Omental fat pad (tissue), 4 donors: ENCODE data around the gene TMEM100. TPM values are rescaled to one million over a fixed set of nuclear protein-coding genes. Genes with fewer than 3 reads are reported as not detected.

ENCODE experiments used
- ATAC-seq: fragments of 150-250 bp; one replicate; pipeline ENCODE4 v1.9.1; 2016; ENCODE audit warnings: mild to moderate bottlenecking, moderate library complexity; ENCODE audit not compliant: low FRiP score
- DNase-seq: peaks from one replicate; pipeline ENCODE4 v3.0.0-alpha.2; 2019; ENCODE audit warnings: low spot score
- total RNA-seq, 4 donors: library from RNA; depleted of rRNA; stranded (reverse); fragments of >200 nt; gene quantifications; one replicate each; pipeline ENCODE4 v1.1.0, GENCODE V29; 2016
- TF ChIP-seq, protein P1 (sequence below), 3 donors: fragments of 450-650 bp; IDR thresholded peaks; one replicate each; pipeline ENCODE4 v1.5.1; 2016 to 2017; ENCODE audit warnings: antibody characterized with exemption in 3 of 3, mild to moderate bottlenecking in 3 of 3, moderate library complexity in 2 of 3

TMEM100 gene
- total RNA-seq, 4 donors from 2014 or later = 15.1 to 127 (median 43.6) TPM

DNA sequence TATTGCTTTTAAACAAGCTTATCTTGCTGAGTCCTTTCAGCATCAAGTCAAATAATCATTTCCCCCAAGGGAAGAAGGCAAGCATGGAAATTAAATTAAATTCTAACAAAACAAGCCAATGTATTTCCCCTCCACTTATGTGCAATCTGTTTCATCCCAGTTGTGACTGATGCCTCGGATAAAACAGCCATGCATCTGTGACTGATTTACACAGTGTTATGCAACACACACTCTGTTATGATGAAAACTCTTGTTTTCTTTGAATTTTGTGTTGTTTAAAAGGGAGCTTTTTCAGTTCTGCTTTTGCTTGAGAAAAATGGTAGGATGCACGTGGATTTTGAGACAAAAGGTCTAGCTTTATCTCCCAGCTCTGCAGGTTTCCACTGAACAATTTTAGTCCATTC is 32.6 kb downstream of the TMEM100 start:
- DNase-seq (no peak), ATAC-seq (no peak)
- TF ChIP-seq, protein P1, sequence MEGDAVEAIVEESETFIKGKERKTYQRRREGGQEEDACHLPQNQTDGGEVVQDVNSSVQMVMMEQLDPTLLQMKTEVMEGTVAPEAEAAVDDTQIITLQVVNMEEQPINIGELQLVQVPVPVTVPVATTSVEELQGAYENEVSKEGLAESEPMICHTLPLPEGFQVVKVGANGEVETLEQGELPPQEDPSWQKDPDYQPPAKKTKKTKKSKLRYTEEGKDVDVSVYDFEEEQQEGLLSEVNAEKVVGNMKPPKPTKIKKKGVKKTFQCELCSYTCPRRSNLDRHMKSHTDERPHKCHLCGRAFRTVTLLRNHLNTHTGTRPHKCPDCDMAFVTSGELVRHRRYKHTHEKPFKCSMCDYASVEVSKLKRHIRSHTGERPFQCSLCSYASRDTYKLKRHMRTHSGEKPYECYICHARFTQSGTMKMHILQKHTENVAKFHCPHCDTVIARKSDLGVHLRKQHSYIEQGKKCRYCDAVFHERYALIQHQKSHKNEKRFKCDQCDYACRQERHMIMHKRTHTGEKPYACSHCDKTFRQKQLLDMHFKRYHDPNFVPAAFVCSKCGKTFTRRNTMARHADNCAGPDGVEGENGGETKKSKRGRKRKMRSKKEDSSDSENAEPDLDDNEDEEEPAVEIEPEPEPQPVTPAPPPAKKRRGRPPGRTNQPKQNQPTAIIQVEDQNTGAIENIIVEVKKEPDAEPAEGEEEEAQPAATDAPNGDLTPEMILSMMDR (IDR thresholded peaks at IDR 0.05) = no peak

DNA sequence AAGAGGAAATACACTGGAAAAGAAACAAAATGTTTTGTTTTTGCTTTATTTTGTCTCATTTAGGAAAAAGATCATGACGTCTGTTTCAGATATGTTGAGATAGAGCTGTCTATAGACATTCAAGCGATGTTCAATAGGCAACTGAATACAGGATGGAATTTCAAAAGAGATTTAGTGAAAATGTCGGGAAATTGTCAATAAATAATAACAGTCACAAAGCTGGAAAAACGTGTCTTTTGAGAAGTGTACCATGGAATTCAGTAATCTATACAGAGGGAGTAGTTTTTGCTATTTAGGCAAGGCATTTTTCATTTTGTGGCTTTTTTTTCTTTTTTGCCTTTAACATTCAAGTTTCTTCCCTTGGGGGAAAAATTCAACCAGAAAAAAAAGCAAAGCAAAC is 33.0 kb downstream of the TMEM100 start:
- TF ChIP-seq, protein P1 (IDR thresholded peaks at IDR 0.05) = no peak
- DNase-seq (no peak), ATAC-seq (no peak)

DNA sequence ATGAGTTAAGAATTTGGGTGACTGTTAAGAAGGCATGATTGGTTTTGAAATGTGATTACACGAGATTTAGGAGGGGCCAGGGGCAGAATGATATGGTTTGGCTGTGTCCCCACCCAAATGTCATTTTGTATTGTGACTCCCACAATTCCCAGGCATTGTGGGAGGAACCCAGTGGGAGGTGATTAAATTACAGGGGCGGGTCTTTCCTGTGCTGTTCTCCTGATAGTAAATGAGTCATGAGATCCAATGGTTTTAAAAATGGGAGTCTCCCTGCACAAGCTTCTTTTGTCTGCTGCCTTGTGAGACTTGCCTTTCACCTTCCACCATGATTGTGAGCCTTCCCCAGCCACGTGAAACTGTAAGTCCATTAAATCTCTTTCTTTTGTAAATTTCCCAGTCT is 34.6 kb downstream of the TMEM100 start:
- no peak for DNase-seq
- TF ChIP-seq, protein P1 (IDR thresholded peaks at IDR 0.05) = no peak
- ATAC-seq = no peak

DNA sequence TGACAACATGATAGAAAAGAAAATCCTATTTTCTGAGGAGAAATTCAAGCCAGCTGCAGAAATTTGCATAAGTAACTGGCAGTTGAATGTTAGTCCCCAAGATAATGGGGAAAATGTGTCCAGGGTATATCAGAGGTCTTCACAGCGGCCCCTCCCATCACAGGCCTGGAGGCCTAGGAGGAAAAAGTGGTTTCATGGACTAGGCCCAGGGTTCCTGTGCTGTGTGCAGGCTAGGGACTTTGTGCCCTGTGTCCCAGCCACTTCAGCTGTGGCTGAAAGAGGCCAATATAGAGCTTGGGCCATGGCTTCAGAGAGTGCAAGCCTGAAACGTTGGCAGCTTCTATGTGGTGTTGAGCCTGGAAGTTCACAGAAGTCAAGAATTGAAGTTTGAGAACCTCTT is 35.6 kb downstream of the TMEM100 start:
- TF ChIP-seq, protein P1 (IDR thresholded peaks at IDR 0.05) = no peak
- ATAC-seq = no peak
- no peak for DNase-seq

DNA sequence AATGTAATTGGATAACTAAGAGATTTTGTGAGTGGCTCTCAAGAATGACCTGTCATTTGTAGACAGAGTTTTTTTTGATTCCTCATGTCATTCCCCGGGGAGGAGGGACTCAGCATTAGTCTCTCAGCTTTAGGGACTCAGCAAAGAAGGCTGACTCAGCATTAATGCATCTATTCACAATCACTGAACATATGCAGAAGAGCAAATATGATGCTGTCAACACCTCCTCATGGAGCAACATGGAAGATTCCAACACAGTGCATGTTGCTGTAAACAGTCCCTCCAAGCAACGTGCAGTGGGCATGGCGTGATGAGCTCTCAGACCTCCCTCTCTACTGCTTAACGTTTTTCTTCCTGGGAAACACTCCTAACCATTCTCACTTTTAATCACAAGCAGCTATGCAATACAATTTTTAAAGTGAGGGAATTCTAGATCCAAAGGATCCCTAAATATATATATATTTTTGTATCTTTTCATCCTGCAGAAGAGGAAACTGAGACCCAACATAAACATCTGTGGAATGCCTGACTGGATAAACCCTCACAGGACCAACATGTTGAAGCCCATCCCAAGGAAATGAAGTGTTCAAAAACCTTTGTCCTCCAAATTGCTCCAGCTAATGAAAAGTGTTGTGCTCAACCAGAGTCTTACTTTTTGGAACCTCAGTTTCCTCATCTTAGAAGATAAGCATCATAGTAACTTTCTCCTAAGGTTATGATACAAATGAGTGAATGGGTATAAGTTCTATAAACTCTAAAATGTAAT is 38.9 kb downstream of the TMEM100 start:
- DNase-seq (no peak), ATAC-seq (no peak)
- TF ChIP-seq, protein P1 (IDR thresholded peaks at IDR 0.05) = no peak

DNA sequence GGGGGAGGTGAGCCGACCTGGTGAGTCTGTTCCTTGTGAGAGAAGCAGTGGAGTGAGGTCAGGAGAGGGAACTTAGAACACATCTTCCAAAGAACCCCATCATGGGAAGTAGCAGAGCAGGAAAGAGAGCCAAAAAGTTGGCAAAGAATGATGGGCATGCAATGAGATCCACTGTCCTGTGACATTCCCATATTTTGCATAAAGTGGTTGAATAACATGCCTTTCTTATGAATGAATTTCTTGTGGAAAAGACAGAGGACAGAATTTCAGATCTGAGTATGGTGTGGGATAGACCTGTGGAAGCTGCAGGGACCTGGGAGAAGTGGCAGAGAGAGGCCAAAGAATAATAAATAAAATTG is 41.3 kb downstream of the TMEM100 start:
- TF ChIP-seq, protein P1 (IDR thresholded peaks at IDR 0.05) = no peak
- DNase-seq (no peak), ATAC-seq (no peak)

DNA sequence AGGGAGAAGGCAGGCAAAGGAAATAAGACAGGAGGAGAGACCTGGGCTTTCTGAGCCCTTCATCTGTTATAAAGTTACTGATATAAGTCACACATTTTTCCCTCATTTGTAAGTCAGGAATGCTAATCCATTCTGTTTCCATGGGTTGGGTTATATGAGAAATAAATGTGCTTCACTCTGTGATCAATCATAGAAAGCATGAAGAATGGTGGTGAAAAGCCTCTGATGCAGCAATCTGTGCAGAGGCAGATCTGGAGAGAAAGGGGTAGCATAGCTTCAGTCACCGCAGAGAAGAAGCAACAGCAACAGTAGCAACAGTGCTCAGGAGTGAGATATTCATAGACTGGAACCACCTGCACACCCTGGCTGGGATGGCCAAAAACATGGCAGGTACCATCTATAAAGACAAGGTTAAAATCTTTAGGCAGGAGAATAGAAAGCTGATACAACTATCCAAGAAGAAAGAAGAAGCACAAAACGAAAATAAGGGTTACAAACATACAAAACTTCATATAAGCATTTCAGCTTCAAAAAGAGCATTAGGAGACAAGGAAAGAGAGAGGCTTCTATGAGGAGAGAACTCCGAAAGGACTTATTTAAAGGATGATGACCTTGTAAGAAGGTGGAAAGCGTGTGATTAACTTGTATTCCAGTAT is 41.9 kb downstream of the TMEM100 start:
- no peak for ATAC-seq
- TF ChIP-seq, protein P1 (IDR thresholded peaks at IDR 0.05) = no peak

More for the DNA sequence above, 41.9 kb downstream of the TMEM100 start:
- DNase-seq = no peak
